MM.1S (cell line): ENCODE measurements around the gene MRPS35.

ENCODE experiments used
- CTCF ChIP-seq: fragments of 300-600 bp; sonication (generic); IDR thresholded peaks from 2 replicates; pipeline ENCODE4 v1.5.1; 2016; ENCODE audit warnings: antibody characterized with exemption, low read length, mixed read lengths
- EZH2 ChIP-seq: fragments of 300-600 bp; sonication (generic); optimal IDR thresholded peaks from 2 replicates; pipeline ENCODE3; 2017; ENCODE audit warnings: low read depth, mild to moderate bottlenecking, antibody characterized with exemption, low read length, mixed read lengths
- EZH2phosphoT487 ChIP-seq: fragments of 300-600 bp; sonication (generic); IDR thresholded peaks from 2 replicates; pipeline ENCODE4 v1.6.1; 2018; ENCODE audit warnings: antibody characterized with exemption, low read length

GRCh38 chr12:27777141-27777540 is 66.5 kb downstream of the MRPS35 start:
- TF ChIP-seq CTCF, result no peak
- no peak for TF ChIP-seq EZH2
- TF ChIP-seq EZH2phosphoT487, result no peak
